BJ (cell line): ENCODE data around the gene TEX54. TPM values are rescaled to one million over a fixed set of nuclear protein-coding genes. Genes with fewer than 3 reads are reported as not detected.
"Not testable (repeated sequence)": the region's sequence is repeated elsewhere in the genome, so short reads cannot be mapped to it uniquely, and the experiment has no call there.

ENCODE experiments used
- CTCF ChIA-PET: fragments of 350-600 bp; formaldehyde crosslinking; extraction: SDS; loops from one replicate; lab custom pipeline; 2021; ENCODE audit warnings: antibody characterized with exemption, inconsistent platforms; lab: Yijun Ruan, JAX
- POLR2A ChIA-PET: fragments of 300-600 bp; sonication (Branson Sonifier 250); formaldehyde crosslinking; extraction: SDS; loops from one replicate; lab custom pipeline; 2021; ENCODE audit warnings: antibody characterized with exemption; lab: Charles Lee
- DNase-seq: peaks from one replicate; pipeline ENCODE4 v3.0.0-alpha.2; 2011; ENCODE audit warnings: low read depth
- H3K27me3 ChIP-seq: 2 replicates; pipeline ENCODE4 v1.6.0; 2011; ENCODE audit warnings: low read length; ENCODE audit not compliant: control insufficient read depth, insufficient read depth
- H3K36me3 ChIP-seq: 2 replicates; pipeline ENCODE4 v1.5.1; 2011; ENCODE audit warnings: low read length; ENCODE audit not compliant: control insufficient read depth, insufficient read depth
- H3K4me3 ChIP-seq: 2 replicates; pipeline ENCODE4 v1.5.1; 2011; ENCODE audit warnings: low read depth, mild to moderate bottlenecking, control low read depth, low read length
- CTCF ChIP-seq: IDR thresholded peaks from 2 replicates; pipeline ENCODE4 v1.5.1; 2011; ENCODE audit warnings: low read depth, mild to moderate bottlenecking, control low read depth, inconsistent platforms, low read length, moderate library complexity; ENCODE audit not compliant: insufficient read depth
- polyA plus RNA-seq: library from polyadenylated mRNA; depleted of rRNA; stranded (reverse); fragments of >200 nt; gene quantifications from 2 replicates; pipeline ENCODE4 v1.2.3, GENCODE V29; 2011

The TEX54 gene
- polyA plus RNA-seq, 1 experiment = not detected

GRCh38 chr11:62844154-62844553, 11.5 kb upstream of the TEX54 start:
- Histone ChIP-seq H3K4me3 (no peak overlapping the region), H3K27me3 (no peaks in the 10 kb centered on the region), H3K36me3 (no peaks in the 10 kb centered on the region)
- ChIA-PET POLR2A (no interaction called here), CTCF (interaction anchor here (0.7 to 1.6 kb wide), 4 partner anchors 37 to 163 kb away, joined by 3 to 6 read pairs (median 3); partner anchors contain the start of genes HNRNPUL2 and SLC3A2)
- DNase-seq = no peak
- TF ChIP-seq CTCF = no peak

GRCh38 chr11:62843466-62843865, 10.8 kb upstream of the TEX54 start:
- CTCF ChIA-PET = interaction anchor here (1.0 to 1.6 kb wide), 3 partner anchors 20 to 116 kb away, joined by 3 to 6 read pairs (median 3); partner anchors contain the start of genes HNRNPUL2 and SLC3A2
- TF ChIP-seq CTCF = no peak
- POLR2A ChIA-PET = interaction anchor here (1.4 kb wide), 1 partner anchor 11 kb away, joined by 8 read pairs; no protein-coding TSS in a partner anchor
- H3K4me3 ChIP-seq = no peak overlapping the region
- H3K36me3 ChIP-seq = no peaks in the 10 kb centered on the region
- no peak for DNase-seq
- H3K27me3 ChIP-seq = no peaks in the 10 kb centered on the region

- ChIA-PET POLR2A (interaction anchor here (1.4 kb wide), 1 partner anchor 11 kb away, joined by 8 read pairs; no protein-coding TSS in a partner anchor), CTCF (interaction anchor here (1.0 to 1.6 kb wide), 2 partner anchors 21 to 38 kb away, joined by 3 to 6 read pairs; partner anchors contain the start of gene SLC3A2)
- H3K27me3 ChIP-seq, DNase-seq, H3K4me3 ChIP-seq, H3K36me3 ChIP-seq: not testable (repeated sequence)
Measured at GRCh38 chr11:62842891-62843290, 10.2 kb upstream of the TEX54 start.

GRCh38 chr11:62842171-62842741, 9.6 kb upstream of the TEX54 start:
- ChIA-PET POLR2A (interaction anchor here (0.6 to 2.0 kb wide), 5 partner anchors 8 to 139 kb away, joined by 3 to 23 read pairs (median 8); partner anchors contain the start of genes STX5 and TEX54), CTCF (interaction anchor here (1.0 to 1.6 kb wide), 2 partner anchors 21 to 39 kb away, joined by 3 to 6 read pairs; partner anchors contain the start of gene SLC3A2)
- no peak for TF ChIP-seq CTCF
- Histone ChIP-seq H3K4me3 (peak overlapping the region; percentile 34), H3K36me3 (no peaks in the 10 kb centered on the region; the same call in 1 of the 2 replicates), H3K27me3 (no peaks in the 10 kb centered on the region)
- no peak for DNase-seq

GRCh38 chr11:62841361-62842170, 8.9 kb upstream of the TEX54 start:
- CTCF ChIA-PET = interaction anchor here (0.9 to 1.5 kb wide), 7 partner anchors 10 to 451 kb away, joined by 3 to 6 read pairs (median 3); partner anchors contain the start of gene SLC3A2

GRCh38 chr11:62840721-62841360, 8.2 kb upstream of the TEX54 start:
- H3K4me3 ChIP-seq = peak overlapping the region; percentile 84
- not testable (repeated sequence) for DNase-seq, H3K27me3 ChIP-seq, H3K36me3 ChIP-seq
- ChIA-PET POLR2A (interaction anchor here (0.6 to 2.0 kb wide), 21 partner anchors 9 to 868 kb away, joined by 3 to 23 read pairs (median 4); partner anchors contain the start of genes HNRNPUL2, LRRN4CL, SLC3A2 and STX5), CTCF (interaction anchor here (0.9 to 1.5 kb wide), 8 partner anchors 10 to 451 kb away, joined by 3 to 6 read pairs (median 3); partner anchors contain the start of gene SLC3A2)

More at GRCh38 chr11:62841361-62842170, 8.9 kb upstream of the TEX54 start:
- H3K4me3 ChIP-seq = peak overlapping the region; percentile 34
- H3K36me3 ChIP-seq = no peaks in the 10 kb centered on the region; the same call in 1 of the 2 replicates
- POLR2A ChIA-PET = interaction anchor here (0.6 to 2.0 kb wide), 21 partner anchors 9 to 869 kb away, joined by 3 to 23 read pairs (median 4); partner anchors contain the start of genes HNRNPUL2, LRRN4CL, SLC3A2 and STX5
- TF ChIP-seq CTCF = no peak
- H3K27me3 ChIP-seq = no peaks in the 10 kb centered on the region
- DNase-seq = peak; percentile 100
